GM12878 (cell line): Measurements from ENCODE around the gene SPDYE4. TPM values are rescaled to one million over a fixed set of nuclear protein-coding genes. Genes with fewer than 3 reads are reported as not detected.

Experiments
- ATAC-seq: fragments of 200-7000 bp; cut with Tn5 transposase; 3 replicates; pipeline ENCODE4 v1.9.1; 2020; ENCODE audit warnings: mild to moderate bottlenecking, moderate library complexity
- BruUV-seq: library from RNA; stranded (reverse); fragments of 400-500 nt; replicated peaks from 2 replicates; lab custom pipeline; 2021; lab: Mats Ljungman, UMichigan
- CTCF ChIA-PET: fragments of 300-600 bp; sonication (Branson Sonifier 250); formaldehyde crosslinking; extraction: SDS; loops from one replicate; lab custom pipeline; 2021; ENCODE audit warnings: inconsistent platforms; lab: Yijun Ruan, JAX
- POLR2A ChIA-PET: fragments of 350-600 bp; formaldehyde crosslinking; extraction: SDS; loops from one replicate; lab custom pipeline; 2021; ENCODE audit warnings: inconsistent platforms; lab: Charles Lee
- RAD21 ChIA-PET: fragments of 300-600 bp; sonication (Branson Sonifier 250); formaldehyde crosslinking; loops from one replicate; lab custom pipeline; 2023; ENCODE audit warnings: antibody characterized with exemption; ENCODE audit not compliant: unreplicated experiment; lab: Charles Lee
- SMC1A ChIA-PET: fragments of 300-600 bp; sonication (Branson Sonifier 250); formaldehyde crosslinking; loops from one replicate; lab custom pipeline; 2023; ENCODE audit not compliant: unreplicated experiment, uncharacterized antibody; lab: Charles Lee
- DNase-seq: peaks from one replicate; pipeline ENCODE4 v3.0.0-alpha.2; 2011; ENCODE audit warnings: low read depth, low spot score
- FAIRE-seq: peaks from 3 replicates; lab custom pipeline; 2011; peaks lifted over from hg19 to GRCh38; lab: Jason Lieb, UNC
- H2AFZ ChIP-seq: 2 replicates; pipeline ENCODE4 v1.6.0; 2011; ENCODE audit warnings: low read depth, low read length, control low read depth; ENCODE audit not compliant: control insufficient read depth
- H3K27ac ChIP-seq: 2 replicates; pipeline ENCODE4 v1.5.1; 2011; ENCODE audit warnings: control low read depth; ENCODE audit not compliant: control insufficient read depth, insufficient read depth
- H3K27me3 ChIP-seq, 2 experiments: replicated peaks in 1 of 2; 2 replicates each; pipeline versions ENCODE4 v1.6.0 to v1.6.1; 2011; ENCODE audit warnings: low read length in 1 of 2; ENCODE audit not compliant: control insufficient read depth in 2 of 2, insufficient read depth in 2 of 2
- H3K36me3 ChIP-seq, 2 experiments: 2 replicates each; pipeline ENCODE4 v1.5.1; 2011; ENCODE audit warnings: low read length in 1 of 2; ENCODE audit not compliant: control insufficient read depth in 2 of 2, insufficient read depth in 2 of 2
- H3K4me1 ChIP-seq: 2 replicates; pipeline ENCODE4 v1.6.1; 2011; ENCODE audit warnings: mild to moderate bottlenecking, low read length, moderate library complexity, mixed read lengths; ENCODE audit not compliant: control insufficient read depth, insufficient read depth
- H3K4me2 ChIP-seq: 2 replicates; pipeline ENCODE4 v1.6.0; 2011; ENCODE audit warnings: control low read depth; ENCODE audit not compliant: control insufficient read depth, insufficient read depth
- H3K4me3 ChIP-seq: fragments of 200-600 bp; sonication (generic); 2 replicates; pipeline ENCODE4 v1.5.1; 2016
- H3K79me2 ChIP-seq: 2 replicates; pipeline ENCODE4 v1.6.0; 2011; ENCODE audit warnings: low read length; ENCODE audit not compliant: control insufficient read depth, insufficient read depth
- H3K9ac ChIP-seq: 2 replicates; pipeline ENCODE4 v1.8.0; 2011; ENCODE audit warnings: low read length, control low read depth, mixed read lengths; ENCODE audit not compliant: control insufficient read depth, insufficient read depth
- H3K9me3 ChIP-seq: replicated peaks from 3 replicates; pipeline ENCODE4 v1.5.1; 2011; ENCODE audit warnings: mild to moderate bottlenecking, low read length; ENCODE audit not compliant: control insufficient read depth, insufficient read depth
- H4K20me1 ChIP-seq: 2 replicates; pipeline ENCODE4 v1.6.0; 2011; ENCODE audit not compliant: control insufficient read depth, insufficient read depth
- BMI1 ChIP-seq: fragments of 450-650 bp; IDR thresholded peaks from 2 replicates; pipeline ENCODE4 v1.6.1; 2016; ENCODE audit warnings: mild to moderate bottlenecking, moderate library complexity, borderline replicate concordance
- CEBPB ChIP-seq, 2 experiments: fragments of 150-350 bp in 1 of 2; IDR thresholded peaks; 2 replicates each; pipeline ENCODE4 v1.6.1; 2012 to 2014; ENCODE audit warnings: low read depth in 2 of 2, low read length in 2 of 2, borderline replicate concordance in 1 of 2, inconsistent platforms in 1 of 2
- CTCF ChIP-seq, 3 experiments: IDR thresholded peaks in 2 of 3; conservative IDR thresholded peaks in 1 of 3; 2 replicates each; pipeline ENCODE4 v1.5.1; 2011; ENCODE audit warnings: low read depth in 3 of 3, low read length in 3 of 3, mild to moderate bottlenecking in 3 of 3, control low read depth in 2 of 3, moderate library complexity in 2 of 3, inconsistent platforms in 1 of 3, mixed read lengths in 1 of 3; ENCODE audit not compliant: control insufficient read depth in 2 of 3, insufficient read depth in 1 of 3; ENCODE audit errors: extremely low read depth in 1 of 3
- FOS ChIP-seq: IDR thresholded peaks from 3 replicates; pipeline ENCODE4 v1.6.1; 2011; ENCODE audit warnings: borderline replicate concordance; ENCODE audit not compliant: insufficient read length; ENCODE audit errors: extremely low read depth
- FOXM1 ChIP-seq: IDR thresholded peaks from 2 replicates; pipeline ENCODE4 v1.6.1; 2012; ENCODE audit warnings: low read depth, mild to moderate bottlenecking, inconsistent platforms, low read length, moderate library complexity
- GATAD2B ChIP-seq: fragments of 450-650 bp; conservative IDR thresholded peaks from 2 replicates; pipeline ENCODE4 v1.6.1; 2017; ENCODE audit warnings: low read depth, mild to moderate bottlenecking, moderate library complexity
- SIX5 ChIP-seq: IDR thresholded peaks from 2 replicates; pipeline ENCODE4 v1.6.1; 2011; ENCODE audit warnings: mild to moderate bottlenecking, low read depth, low read length, moderate library complexity; ENCODE audit not compliant: severe bottlenecking
- TARDBP ChIP-seq: IDR thresholded peaks from 2 replicates; pipeline ENCODE4 v1.6.1; 2016; ENCODE audit warnings: borderline replicate concordance
- ZBED1 ChIP-seq: IDR thresholded peaks from 2 replicates; pipeline ENCODE4 v1.6.1; 2016; ENCODE audit warnings: borderline replicate concordance
- ZBTB40 ChIP-seq: fragments of 450-650 bp; IDR thresholded peaks from 2 replicates; pipeline ENCODE4 v1.6.1; 2016; ENCODE audit warnings: mild to moderate bottlenecking, moderate library complexity, borderline replicate concordance
- WGBS: methylation state at CpG from one replicate; pipeline ENCODE4 v1.1.6; 2016; ENCODE audit warnings: low lambda C conversion rate; ENCODE audit not compliant: insufficient replicate concordance, insufficient coverage; ENCODE audit errors: missing lambda C conversion rate; 5-methylcytosine and 5-hydroxymethylcytosine counted together
- in situ Hi-C: fragments of 300-500 bp; cut with MboI; formaldehyde crosslinking; loops from 9 replicates; pipeline ENCODE4 v1.14.3; 2018; ENCODE audit warnings: mixed read lengths
- intact Hi-C: fragments of 100-400 bp; cut with micrococcal nuclease; formaldehyde crosslinking; loops from one replicate; pipeline ENCODE4 v1.14.2; 2022; ENCODE audit not compliant: unreplicated experiment
- polyA plus RNA-seq, 11 experiments: library from polyadenylated mRNA; depleted of rRNA in 4 of 11; unstranded in 6 of 11; stranded (reverse) in 5 of 11; fragments of >200 nt; fragmentation: Nextera tagmentation in 4 of 11; fragmentation: Illumina TruSeq in 1 of 11; extraction: Ambion mirVana in 4 of 11; extraction: Trizol in 1 of 11; gene quantifications; 1 replicate in 1 of 11; 2 replicates in 10 of 11; pipeline versions ENCODE4 v1.2.1 to v1.2.3, GENCODE V29; 2011 to 2016; ENCODE audit warnings: inconsistent platforms in 2 of 11, missing spikeins in 2 of 11, low read depth in 1 of 11
- total RNA-seq, 4 experiments: library from RNA; depleted of rRNA in 3 of 4; stranded (reverse); fragments of >200 nt in 3 of 4; fragmentation: Illumina TruSeq in 1 of 4; extraction: Trizol in 1 of 4; gene quantifications; 2 replicates each; pipeline versions ENCODE4 v1.2.1 to v1.2.3, GENCODE V29; 2013 to 2021

The SPDYE4 gene
- total and polyA plus RNA-seq, 10 of the 15 experiments (the other 5 are each of a cell fraction or from before 2014, with no cell fraction given), result 0.07 to 0.18 TPM; not detected in 8

- DNase-seq, result no peak
- Histone ChIP-seq H3K9me3 (no peaks in the 10 kb centered on the region), H3K79me2 (no peaks in the 10 kb centered on the region), H3K9ac (no peak overlapping the region), H3K4me1 (no peaks in the 10 kb centered on the region), H3K27ac (no peak overlapping the region), H3K4me2 (no peak overlapping the region), H3K36me3 (peaks cover 4 to 9% of the 10 kb centered on the region in 2 experiments; a peak in 3 of 4 replicates), H4K20me1 (no peaks in the 10 kb centered on the region), H2AFZ (no peak overlapping the region), H3K4me3 (no peak overlapping the region), H3K27me3 (no peaks in the 10 kb centered on the region)
- intact Hi-C loops (no loop called here), in situ Hi-C loops (no loop called here)
- WGBS, result 3% methylated on average over 2 of the region's 2 CpGs
- CTCF ChIA-PET, result interaction anchor here (2.4 kb wide), 1 partner anchor 8 kb away, joined by 16 read pairs; no protein-coding TSS in a partner anchor
- BruUV-seq, result no TSS peak
- SMC1A ChIA-PET, result interaction anchor here (0.6 to 1.4 kb wide), 2 partner anchors 13 to 99 kb away, joined by 3 to 10 read pairs; no protein-coding TSS in a partner anchor
- TF ChIP-seq FOXM1 (no peak), BMI1 (0 out of 2 replicates have a peak, but pooled peaks have one; percentile 9)
- ATAC-seq, result no peak
- POLR2A ChIA-PET, result no interaction called here
- FAIRE-seq, result no peak
- RAD21 ChIA-PET, result interaction anchor here (1.4 to 2.6 kb wide), 2 partner anchors 14 to 99 kb away, joined by 4 to 9 read pairs; no protein-coding TSS in a partner anchor
Measured at GRCh38 chr17:8793649-8794048, 35.3 kb upstream of the SPDYE4 start.

GRCh38 chr17:8792646-8793045 lies 34.3 kb upstream of the SPDYE4 start:
- H3K9me3 ChIP-seq, result no peaks in the 10 kb centered on the region
- intact Hi-C loops, result no loop called here
- WGBS, result 59% methylated on average over 6 of the region's 6 CpGs
- ChIA-PET POLR2A (interaction anchor here (1.1 kb wide), 1 partner anchor 14 kb away, joined by 3 read pairs; no protein-coding TSS in a partner anchor), RAD21 (interaction anchor here (1.5 kb wide), 1 partner anchor 16 kb away, joined by 3 read pairs; no protein-coding TSS in a partner anchor), CTCF (interaction anchor here (1.2 kb wide), 1 partner anchor 205 kb away, joined by 6 read pairs; no protein-coding TSS in a partner anchor), SMC1A (interaction anchor here (1.2 kb wide), 2 partner anchors 9 to 57 kb away, joined by 3 read pairs; no protein-coding TSS in a partner anchor)
- no peak overlapping the region for H3K4me3 ChIP-seq
- no peaks in the 10 kb centered on the region for H3K27me3 ChIP-seq
- no peaks in the 10 kb centered on the region for H3K79me2 ChIP-seq
- H2AFZ ChIP-seq, result no peak overlapping the region
- no peak for ATAC-seq
- no TSS peak for BruUV-seq
- H3K27ac ChIP-seq, result no peak overlapping the region
- H3K4me1 ChIP-seq, result no peaks in the 10 kb centered on the region
- in situ Hi-C loops, result no loop called here
- H3K4me2 ChIP-seq, result no peak overlapping the region
- H3K9ac ChIP-seq, result no peak overlapping the region
- peaks cover 0 to 3% of the 10 kb centered on the region in 2 experiments; a peak in 3 of 4 replicates for H3K36me3 ChIP-seq
- FAIRE-seq, result no peak
- DNase-seq, result no peak
- no peaks in the 10 kb centered on the region for H4K20me1 ChIP-seq
- TF ChIP-seq FOS (no peak), TARDBP (no peak), SIX5 (no peak), ZBTB40 (no peak), GATAD2B (no peak), BMI1 (no peak), CTCF (IDR thresholded peaks at IDR 0.05 in 2 of 3, conservative IDR thresholded peaks at IDR 0.05 in 1 of 3; ENCODE audit: control insufficient read depth in 2 of 3, extremely low read depth in 1 of 3, insufficient read depth in 1 of 3, low read depth in 3 of 3, low read length in 3 of 3) (no peak), ZBED1 (no peak), CEBPB (IDR thresholded peaks at IDR 0.05; ENCODE audit: borderline replicate concordance in 1 of 2, low read depth in 2 of 2, low read length in 2 of 2) (no peak)
